Measurements from ENCODE around the gene CACNA1D.

CACNA1D gene

GRCh38 chr3:53833700-53834099 is 339.3 kb downstream of the CACNA1D start:
- DNase-seq: no peak

GRCh38 chr3:53834429-53835095 is 340.2 kb downstream of the CACNA1D start:
- DNase-seq: no peak

GRCh38 chr3:53835257-53835656 is 340.8 kb downstream of the CACNA1D start:
- no peak for DNase-seq

DNA sequence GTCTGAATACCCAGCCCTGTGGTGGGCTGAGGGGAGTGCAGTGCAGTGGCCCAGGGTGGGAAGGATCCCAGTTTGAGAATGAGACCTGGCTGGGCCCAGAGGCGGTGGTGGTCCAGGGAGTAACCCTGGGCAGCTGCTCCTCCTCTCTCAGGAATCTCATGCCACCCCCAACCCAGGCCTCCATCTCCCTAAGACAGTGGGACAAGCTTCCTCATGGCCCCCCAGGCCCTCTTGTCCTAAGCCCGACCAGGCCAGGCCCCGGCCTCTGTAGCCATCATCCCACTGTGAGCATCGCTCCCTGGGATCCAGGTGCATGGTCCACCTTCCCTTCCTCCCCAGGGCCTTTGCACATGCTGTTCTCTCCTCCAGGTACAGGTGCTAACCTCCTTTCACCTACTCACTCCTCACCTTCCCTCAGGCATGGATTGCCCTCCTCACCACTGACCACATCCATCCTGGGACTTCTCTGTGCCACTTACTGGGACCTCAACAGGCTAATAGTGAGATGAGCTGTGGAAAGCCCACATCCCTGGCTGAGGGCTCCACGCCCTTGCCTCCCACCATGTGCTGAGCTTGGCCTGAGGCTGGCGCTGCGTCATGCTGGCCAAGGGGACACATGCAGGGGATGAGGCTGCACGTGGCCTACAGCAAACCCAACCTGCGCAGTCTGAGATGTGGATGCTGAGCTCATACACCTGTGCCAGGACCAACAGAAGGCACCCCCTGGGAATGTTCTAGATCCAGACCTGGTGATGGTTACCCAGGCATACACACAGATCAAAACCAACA is 341.9 kb downstream of the CACNA1D start:
- no peak for DNase-seq

DNA sequence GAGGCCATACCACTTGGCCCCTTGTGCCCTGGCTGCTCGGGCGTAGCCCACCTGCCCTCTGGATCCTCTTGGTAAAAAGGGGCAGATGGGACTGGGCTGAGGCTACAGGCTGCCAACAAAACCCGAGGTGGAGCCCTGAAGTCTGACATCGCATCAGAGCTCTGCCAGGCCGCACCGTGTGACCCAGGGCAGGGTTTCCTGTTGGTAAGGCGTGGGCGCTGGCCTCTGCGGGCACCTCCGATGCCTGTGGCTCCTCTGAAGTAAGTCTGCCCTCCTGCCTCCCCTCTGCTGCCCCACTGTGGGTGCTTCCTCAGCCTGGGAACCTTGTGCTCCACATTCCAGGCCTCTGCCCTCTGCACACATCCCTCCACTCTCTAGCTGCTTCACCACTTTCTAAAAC is 342.9 kb downstream of the CACNA1D start:
- no peak for DNase-seq

- DNase-seq: no peak
Observed at GRCh38 chr3:53841296-53841695, 346.9 kb downstream of the CACNA1D start.

GRCh38 chr3:53842436-53843194 is 348.2 kb downstream of the CACNA1D start:
- DNase-seq: no peak

DNA sequence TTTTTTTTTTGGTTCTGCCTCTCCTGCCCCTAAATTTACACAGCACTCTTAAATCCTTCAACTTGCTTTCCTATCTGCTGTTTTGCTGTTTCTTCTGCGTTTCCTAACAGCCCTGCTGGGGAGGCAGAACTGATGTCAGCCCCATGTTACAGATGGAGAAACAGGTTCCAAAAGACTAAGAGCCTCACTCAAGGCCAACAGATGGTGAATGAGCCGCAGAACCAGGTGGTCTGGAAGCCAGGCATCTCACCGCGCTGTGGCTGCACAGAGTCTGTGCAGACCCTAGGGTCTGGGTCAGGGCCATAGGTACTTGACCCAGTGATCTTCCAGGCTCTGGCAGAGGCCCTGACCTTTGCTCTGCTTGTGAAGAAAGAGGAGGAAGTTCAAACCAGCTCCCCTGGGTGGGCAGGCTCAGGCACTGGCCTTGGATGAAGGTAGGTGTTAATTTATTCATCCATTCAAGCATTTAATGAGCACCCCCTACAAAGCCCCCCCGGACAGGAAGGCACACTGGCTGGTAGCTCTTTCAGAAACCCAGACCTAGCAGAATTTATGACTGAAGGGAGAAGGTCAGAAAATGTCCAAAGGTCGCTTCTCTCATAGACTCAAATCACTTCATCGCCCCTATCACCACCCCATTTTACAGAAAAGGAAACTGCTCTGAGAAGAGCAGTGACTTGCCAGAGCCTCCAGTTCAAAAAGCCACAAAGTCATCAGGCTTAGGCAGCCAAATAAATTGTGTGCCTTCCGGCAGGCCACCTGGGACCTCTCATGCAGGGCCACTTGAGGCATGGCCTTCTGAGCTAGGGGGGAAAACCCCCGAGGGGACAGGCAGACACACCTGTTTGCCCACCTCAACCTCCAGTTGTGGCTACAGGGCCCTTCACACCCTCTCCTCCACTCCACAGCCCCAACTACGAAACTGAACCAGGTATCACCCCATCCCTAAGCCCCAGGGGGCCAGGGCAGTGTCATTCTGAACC is 349.1 kb downstream of the CACNA1D start:
- DNase-seq: no peak

GRCh38 chr3:53844262-53845102 is 350.1 kb downstream of the CACNA1D start:
- no peak for DNase-seq

DNA sequence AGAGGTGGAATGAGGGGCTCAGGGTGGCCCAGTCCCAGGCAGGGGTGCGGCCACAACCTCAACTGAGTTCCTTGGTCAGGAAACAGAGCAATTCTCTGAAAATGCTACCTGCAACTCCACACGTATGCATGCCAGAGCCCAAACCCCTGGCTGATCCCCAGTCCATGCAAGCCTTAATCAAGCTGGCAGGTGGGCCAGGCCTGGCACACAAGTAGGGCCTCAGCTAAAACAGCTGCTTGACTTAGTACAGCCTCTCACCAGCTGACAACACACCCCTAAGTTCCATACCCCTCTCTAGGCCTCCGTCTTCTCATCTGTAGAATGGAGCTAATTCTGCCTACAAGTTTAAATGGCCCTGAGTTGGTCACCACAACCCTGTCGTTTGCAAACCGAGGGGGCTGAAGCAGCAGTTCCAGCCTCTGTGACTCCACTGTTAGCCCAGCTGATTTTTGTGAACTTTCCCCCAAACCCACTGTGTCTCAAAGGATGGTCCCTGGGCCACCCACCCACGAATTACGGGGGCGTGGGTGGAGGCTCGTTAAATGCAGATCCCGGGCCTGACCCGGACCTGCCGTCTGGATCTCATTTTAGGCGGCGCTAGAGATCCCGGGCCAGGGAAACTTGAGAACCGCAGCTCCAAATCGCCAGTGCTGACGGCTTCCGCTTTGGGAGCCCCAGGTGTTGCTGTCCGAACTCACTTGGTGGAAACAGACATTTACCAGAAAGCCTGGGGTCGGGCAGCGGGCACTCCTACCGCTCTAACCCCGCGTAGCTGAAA is 350.9 kb downstream of the CACNA1D start:
- DNase-seq: no peak

DNA sequence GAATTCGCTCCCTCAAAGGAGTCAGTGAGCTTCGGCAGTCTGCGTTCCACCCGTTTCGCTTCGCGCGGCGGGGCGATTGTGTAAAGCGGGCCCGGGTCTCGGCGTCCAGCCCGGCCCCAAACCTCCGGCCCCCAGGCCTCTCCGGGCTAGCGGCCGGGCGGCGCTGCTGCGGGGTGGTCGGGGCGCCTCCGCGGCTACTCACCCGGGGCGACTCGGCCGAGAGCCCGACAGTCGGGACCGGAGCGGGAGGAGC is 351.4 kb downstream of the CACNA1D start:
- no peak for DNase-seq

DNA sequence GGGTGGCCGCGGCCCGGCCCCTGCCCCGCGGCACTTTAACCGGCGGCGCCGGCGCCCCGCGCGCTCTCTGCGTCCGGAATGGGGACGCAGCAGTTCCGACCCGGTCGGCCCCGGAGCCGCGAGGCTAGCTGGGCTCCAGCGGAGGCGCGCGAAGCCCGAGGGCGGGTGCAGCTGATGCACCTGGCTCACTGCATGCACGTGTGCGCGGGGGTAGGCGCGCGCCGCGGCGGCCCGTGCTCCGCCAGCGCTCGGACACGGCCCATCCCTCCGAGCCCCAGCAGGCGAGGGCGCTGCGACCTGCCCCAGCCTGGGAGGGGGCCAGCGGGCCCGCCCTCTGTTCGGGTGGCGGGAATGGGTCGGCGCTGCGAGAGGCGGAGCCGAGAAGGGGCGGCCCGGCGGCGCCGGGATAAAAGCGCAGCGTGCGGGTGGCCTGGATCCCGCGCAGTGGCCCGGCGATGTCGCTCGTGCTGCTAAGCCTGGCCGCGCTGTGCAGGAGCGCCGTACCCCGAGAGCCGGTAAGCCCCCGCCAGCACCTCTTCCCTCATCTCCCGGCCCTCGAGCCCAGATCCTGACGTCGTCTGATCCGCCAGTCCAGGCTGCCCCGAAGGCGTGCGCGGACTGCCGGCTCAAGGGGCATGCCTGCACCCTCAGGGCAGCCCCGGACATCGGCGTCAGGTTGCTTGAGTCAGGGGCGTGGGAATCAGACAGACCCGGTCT is 351.9 kb downstream of the CACNA1D start, which contains the start of the genes CHDH and IL17RB:
Gene CHDH, minus strand, starts transcription at position 286 of the 717 bp plus-strand sequence. CDS start 22,411 bp downstream, outside the sequence.
Gene IL17RB, plus strand, starts transcription at position 435 of the 717 bp plus-strand sequence. Its CDS starts 21 bp downstream, at position 456.
- DNase-seq: no peak

DNA sequence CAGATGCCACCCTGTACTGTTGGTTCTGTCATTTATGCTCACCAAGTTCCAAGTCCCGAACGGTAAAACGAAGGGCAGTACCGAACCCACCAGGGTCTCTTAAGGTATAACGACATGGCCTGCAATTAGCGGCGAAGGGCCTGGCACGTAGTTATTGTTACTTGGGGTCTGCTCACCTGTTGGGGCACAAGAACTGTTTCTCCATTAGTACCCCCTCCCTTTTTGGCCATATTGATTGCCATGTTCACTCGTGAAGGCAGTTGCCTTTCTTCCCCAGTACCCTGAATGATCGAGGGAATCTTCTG is 352.4 kb downstream of the CACNA1D start:
- DNase-seq: no peak

DNA sequence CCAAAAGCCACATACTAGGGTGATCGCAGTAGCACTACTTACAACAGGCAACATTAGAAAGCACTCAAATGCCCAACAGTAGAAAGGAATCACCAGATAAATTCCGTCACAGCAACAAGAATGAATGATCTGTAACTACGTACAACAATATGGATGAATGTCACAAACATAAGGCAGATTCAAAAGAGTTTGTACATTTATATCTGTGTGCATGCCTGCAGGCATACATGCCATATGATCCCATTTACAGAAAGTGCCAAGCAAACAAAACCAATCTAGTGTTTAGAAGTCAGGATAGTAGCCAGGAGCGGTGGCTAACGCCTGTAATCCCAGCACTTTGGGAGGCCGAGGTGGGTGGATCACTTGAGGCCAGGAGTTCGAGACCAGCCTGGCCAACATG is 355.5 kb downstream of the CACNA1D start:
- no peak for DNase-seq

DNA sequence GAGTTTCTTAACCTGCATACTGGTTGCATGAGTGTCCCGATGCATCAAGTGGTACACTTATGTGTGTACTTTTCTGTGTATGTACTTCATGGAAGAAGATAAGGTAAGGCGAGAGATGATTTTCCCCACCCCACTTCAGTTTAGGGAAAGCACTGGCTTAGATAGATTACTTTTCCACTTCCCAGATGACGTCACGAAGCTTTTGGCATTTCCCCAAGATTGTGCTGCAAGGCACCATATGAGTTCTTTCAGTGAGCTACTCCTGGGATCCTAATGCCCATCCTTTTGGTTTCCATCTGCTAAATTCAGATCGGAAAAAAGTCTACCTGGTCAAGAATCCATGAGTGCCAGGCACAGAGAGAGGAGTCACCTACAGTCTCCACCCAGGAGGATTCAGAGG is 356.5 kb downstream of the CACNA1D start:
- no peak for DNase-seq

DNA sequence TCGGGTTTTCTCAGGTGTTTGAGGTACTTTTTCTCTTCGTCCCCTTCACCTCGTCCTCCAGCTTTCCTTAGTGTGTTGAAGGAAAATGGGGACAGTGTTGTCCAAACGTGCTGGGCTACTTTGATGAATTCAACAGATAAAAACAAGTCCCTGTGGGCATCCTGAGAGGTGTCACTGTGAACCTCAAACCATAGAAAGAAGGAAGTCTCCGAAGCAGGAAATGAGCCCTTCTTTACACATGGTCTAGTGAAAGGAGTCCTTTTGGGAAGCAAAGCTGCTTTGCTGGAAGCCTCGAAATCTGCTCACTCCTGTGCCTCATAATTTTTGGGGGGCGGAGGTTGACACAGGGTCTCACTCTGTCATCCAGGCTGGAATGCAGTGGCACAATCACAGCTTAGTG is 362.6 kb downstream of the CACNA1D start:
- DNase-seq: no peak

DNA sequence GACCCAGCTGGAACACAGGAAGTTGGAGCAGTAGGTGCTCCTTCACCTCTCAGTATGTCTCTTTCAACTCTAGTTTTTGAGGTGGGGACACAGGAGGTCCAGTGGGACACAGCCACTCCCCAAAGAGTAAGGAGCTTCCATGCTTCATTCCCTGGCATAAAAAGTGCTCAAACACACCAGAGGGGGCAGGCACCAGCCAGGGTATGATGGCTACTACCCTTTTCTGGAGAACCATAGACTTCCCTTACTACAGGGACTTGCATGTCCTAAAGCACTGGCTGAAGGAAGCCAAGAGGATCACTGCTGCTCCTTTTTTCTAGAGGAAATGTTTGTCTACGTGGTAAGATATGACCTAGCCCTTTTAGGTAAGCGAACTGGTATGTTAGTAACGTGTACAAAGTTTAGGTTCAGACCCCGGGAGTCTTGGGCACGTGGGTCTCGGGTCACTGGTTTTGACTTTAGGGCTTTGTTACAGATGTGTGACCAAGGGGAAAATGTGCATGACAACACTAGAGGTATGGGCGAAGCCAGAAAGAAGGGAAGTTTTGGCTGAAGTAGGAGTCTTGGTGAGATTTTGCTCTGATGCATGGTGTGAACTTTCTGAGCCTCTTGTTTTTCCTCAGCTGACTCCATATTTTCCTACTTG is 363.8 kb downstream of the CACNA1D start:
- no peak for DNase-seq

GRCh38 chr3:53859178-53859577 is 364.8 kb downstream of the CACNA1D start:
- DNase-seq: no peak

DNA sequence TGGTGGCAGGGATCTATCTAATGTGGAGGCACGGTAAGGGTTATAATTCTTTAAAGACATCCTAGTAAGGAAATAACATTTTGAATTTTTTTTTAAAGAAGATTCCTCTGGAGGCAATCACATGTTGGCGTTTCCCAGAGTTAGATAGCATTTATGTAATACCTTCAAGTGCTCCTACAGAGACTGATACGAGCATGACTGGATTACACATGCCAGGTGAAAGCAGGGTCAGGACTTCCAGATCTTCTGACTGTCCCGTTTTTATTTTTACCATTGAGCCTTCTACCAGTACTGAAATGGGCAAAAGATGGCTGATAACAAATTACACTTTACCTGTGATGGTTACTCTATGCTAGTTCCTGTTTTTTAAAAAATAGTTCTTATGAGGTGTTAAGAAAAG is 365.8 kb downstream of the CACNA1D start:
- no peak for DNase-seq

- no peak for DNase-seq
Observed at GRCh38 chr3:53862241-53862640, 367.8 kb downstream of the CACNA1D start.

Measured in activated CD8-positive, alpha-beta memory T cell treated with anti-CD3 and anti-CD28 coated beads, Interleukin-2, amount 50 U/mL, for 4 hours (primary cell).